Limb (tissue), 2 donors: ENCODE results near the gene PARP4.
"Not testable (repeated sequence)": the region's sequence is repeated elsewhere in the genome, so short reads cannot be mapped to it uniquely, and the experiment has no call there.

Experiments
- DNase-seq, 2 donors: peaks; one replicate each; pipeline ENCODE4 v3.0.0-alpha.2; 2016; ENCODE audit errors: extremely low spot score in 2 of 2

PARP4 gene

DNA sequence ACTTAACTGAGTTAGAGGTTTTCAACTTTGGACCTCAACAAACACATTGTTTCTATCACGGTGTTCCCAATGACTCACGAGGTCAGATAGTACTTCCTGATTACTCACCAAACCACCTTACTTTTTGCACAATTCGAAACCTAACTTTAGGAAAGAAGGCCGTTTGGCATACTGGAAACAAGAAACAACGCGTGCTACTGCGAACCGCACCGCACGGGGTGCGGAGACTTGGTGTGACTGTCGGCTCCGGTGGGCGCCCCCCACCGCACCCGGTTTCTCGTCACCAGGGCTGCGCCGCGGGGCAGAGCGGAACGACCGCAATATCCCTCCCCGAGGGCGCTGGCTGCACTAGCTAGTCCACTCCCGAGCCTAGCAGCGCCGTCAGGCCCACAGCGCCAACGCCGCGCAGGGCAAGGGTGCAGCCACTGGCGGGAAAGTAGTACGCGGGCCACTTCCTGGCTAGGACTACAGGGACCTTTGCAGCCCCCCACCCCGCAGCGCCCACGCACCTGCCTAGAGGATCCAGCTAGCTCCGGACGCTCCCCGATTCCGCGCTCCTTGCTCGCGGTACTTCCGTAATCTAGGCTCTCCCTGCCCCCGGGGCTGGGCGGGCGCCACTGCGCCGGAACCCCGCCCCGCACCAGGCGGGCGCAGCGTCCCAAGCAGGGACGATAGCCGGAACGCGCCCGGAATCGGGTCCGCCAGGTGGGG, at the start of gene PARP4:
PARP4 (minus strand) TSS at position 582 of the 711 bp plus-strand sequence. CDS start 9,002 bp downstream, outside the sequence.
- peak; percentile 81 to 84 for DNase-seq

DNA sequence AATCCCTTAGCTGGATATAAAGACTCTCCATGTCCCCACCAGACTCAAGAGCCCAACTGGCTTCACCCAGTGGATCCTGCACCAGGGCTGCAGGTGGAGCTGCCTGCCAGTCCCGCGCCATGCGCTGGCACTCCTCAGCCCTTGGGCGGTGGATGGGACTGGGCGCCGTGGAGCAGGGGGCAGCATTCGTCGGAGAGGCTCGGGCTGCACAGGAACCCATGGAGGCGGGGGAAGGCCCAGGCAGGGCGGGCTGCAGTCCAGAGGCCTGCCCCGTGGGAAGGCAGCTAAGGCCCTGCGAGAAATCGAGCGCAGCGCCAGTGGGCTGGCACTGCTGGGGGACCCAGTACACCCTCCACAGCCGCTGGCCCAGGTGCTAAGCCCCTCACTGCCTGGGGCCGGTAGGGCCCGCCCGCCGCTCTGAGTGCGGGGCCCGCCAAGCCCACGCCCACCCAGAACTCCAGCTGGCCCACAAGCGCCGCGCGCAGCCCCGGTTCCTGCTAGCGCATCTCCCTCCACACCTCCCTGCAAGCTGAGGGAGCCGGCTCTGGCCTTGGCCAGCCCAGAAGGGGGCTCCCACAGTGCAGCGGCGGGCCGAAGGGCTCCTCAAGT, 48.1 kb upstream of the PARP4 start:
- not testable (repeated sequence) for DNase-seq

DNA sequence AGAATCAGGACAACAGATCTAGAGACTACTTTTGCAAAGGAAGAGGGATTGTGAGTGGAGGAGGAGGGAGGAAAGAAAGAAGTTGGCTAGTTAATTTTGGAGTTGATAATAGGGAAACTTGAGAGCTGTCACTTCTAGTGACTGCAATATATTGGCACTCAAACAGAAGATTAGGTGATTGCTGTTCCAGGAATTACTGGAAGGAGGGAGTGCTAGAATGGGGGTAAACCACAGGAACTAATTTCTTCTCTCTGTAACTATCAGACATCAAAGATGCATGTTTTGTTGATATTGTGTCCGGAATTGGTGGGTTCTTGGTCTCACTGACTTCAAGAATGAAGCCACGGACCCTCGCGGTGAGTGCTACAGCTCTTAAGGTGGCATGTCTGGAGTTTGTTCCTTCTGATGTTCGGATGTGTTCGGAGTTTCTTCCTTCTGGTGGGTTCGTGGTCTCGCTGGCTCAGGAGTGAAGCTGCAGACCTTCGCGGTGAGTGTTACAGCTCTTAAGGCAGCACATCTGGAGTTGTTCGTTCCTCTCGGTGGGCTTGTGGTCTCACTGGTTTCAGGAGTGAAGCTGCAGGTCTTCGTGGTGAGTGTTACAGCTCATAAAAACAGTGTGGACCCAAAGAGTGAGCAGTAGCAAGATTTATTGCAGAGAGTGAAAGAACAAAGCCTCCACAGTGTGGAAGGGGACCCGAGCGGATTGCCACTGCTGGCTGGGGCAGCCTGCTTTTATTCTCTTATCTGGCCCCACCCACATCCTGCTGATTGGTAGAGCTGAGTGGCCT, 47.0 kb upstream of the PARP4 start:
- DNase-seq = not testable (repeated sequence)

DNA sequence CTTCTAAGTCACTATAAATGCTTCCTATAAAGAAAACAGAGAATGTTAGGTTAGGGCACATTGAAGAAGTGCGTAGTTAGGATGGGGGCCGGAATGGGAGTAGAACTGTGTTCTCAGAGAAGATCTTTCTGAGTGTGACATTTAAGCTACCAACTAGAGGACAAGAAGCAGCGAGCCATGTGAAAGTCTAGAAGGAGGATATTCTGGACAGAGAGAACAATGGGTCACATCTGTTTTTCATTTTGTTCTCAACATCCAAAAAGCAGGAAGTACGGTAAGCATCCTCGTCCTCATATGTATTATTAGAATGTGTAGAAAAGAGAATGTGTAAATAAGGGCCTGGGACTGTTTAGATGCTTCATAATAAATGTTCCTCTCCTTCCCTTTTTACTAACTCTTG, 44.5 kb upstream of the PARP4 start:
- DNase-seq = no peak

DNA sequence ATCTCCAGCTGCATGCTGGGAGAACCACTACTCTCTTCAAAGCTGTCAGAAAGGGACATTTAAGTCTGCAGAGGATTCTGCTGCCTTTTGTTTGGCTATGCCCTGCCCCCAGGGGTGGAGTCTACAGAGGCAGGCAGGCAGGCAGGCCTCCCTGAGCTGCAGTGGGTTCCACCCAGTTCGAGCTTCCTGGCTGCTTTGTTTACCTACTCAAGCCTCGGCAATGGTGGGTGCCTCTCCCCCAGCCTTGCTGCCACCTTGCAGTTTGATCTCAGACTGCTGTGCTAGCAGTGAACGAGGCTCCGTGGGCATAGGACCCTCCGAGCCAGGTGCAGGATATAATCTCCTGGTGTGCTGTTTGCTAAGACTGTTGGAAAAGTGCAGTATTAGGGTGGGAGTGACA, 41.3 kb upstream of the PARP4 start:
- DNase-seq = not testable (repeated sequence)

DNA sequence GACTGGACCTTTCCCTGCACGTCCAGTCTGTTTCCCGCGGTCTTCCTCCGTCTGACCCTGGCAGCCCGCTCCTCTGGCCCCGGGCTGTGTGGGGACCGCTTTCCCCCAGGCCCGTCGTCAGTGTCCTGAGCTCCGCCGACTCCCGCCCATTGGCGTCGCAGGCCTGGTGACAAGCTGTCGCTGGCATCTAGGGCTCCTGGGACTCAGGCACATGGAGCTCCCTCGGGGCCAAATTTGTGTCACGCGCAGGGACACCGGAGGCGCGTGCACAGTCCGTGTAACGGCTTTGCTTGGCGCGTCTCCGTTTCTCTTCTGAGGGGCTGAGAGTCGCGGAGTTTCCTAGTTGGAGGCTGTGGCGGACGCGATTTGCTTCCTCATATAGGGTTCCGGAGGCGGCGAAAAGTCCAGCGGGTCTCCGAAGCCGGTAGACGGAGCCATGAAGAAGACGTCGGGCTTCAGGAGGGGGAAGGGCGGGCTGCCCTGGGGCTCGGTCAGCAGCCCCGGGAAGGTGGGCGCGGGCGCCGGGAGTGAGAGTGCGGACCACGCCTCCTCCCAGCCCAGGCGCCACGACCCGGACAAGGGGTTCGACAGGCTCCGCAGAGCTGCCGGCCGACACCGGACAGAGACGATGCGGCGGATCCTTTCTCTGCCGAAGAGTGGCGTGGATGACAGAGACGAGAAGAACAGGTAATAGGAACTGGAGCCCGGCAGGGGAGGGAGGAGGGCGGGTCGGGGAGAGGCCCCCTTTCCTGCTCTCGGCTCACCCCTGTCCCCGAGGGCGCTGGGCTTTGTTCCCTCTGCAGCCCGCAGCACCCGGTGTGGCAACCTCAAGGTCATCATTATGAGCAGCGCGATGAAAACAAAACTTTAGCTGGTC, 29.1 kb upstream of the PARP4 start:
- peak in 1 of 2 donors; percentile 52 for DNase-seq

DNA sequence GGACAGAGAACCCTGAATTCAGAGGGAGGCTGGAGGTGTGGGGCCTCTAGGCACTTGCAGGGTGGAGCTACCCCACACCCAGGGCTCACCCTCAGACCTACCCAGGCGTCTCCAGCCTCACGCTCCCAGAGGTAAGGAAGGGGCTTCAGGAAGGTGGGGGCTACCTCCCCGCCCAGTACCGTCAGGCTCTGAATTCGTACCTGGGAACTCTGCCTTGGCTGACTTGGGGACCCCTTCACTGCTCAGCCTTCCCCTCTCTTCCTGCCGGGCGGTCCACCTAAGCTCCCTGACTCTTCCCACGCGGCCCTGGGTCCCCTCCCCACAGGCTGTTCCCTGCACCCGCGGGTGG, 28.5 kb upstream of the PARP4 start:
- no peak for DNase-seq

DNA sequence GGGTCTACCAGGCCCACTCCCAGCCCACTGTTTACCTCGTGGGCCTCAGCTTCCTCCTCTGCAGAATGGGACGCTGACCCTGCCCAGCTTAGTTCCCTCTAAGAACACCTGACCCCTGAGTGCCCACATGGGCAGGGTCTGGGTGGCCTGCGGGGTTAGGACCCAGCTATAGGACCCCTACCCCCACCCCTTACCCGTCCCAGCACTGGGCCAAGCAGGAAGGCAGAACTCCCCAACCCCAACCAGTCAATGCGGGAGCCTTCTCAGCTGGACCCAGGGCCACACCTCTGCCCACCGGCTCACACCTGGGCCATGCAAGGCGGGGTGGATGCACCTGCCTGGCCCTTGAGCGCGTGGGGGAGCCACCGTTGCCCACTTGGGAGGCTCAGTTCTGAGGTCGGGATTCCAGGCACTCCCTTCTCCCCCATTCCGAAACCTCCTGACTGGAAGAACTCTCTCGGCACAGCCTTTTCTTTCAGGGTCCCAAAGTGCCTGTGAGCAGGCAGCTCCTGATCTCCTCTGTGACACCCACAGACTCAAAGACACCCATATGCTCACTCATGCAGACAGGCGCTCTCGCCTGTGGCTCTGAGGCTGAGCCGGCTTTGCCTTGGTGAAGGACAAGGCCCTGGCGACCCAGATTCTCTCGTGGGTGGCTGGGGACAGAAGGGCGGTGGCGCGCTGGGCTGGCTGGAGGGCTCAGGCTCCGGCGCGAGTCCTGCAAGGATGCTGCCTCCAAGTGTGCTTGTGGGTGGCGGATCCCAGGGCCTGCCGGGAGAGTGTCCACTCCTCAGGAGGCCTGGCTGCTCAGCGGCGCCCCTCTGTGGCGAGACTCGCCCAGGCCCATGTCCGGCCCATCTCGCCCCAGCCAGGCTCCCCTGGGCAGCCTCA, 27.9 kb upstream of the PARP4 start:
- DNase-seq = peak in 1 of 2 donors; percentile 30

DNA sequence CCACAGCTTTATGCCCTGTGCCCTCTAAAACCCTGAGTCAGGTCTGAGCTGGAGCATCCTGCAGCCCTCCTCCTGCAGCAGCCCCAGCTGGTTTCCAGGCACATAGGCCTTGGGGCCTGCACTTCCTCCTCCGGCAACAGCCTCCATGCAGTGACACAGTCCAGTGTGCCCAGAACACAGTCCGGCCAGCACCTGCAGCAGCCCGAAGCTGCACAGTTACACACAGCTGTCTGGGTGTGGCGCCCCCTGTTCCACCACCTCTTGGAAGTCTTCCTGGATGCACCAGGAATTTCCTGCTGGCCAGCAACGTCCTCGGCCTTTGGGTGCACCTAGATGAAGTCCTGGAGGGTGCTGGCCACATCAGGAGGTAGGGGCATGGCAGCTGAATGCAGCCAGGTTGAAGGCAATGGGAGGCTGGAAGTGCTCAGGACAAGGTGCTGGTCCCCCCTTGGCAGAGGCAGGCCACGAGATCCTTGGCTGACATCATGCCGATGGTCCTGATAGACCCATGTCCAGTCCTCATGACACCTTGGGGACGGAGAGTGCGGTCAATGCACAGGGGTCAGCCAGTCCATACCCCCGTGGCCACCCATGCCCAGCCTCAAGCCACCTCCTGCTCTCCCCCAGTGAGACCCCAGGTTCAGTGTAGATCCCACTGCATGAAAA, 27.1 kb upstream of the PARP4 start:
- no peak for DNase-seq

DNA sequence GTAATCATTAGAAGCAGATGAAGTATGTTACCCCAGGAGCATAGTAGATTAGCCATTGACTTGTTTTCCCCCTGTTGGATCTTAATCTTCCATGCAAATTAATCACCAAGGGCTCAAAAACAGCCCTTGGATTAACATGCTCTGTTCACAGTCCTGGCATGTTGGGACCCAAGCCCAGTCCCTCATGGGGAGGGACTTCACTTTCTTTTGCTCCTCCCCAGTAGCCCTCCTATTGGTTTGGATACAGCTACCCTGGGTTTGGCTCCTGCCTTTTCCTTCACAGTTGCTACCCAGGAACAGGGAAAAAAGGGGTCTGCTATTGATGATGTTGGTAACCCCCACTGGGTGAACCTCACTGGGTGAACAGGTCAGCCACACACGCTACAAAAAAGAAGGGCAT, 16.9 kb upstream of the PARP4 start:
- no peak for DNase-seq

DNA sequence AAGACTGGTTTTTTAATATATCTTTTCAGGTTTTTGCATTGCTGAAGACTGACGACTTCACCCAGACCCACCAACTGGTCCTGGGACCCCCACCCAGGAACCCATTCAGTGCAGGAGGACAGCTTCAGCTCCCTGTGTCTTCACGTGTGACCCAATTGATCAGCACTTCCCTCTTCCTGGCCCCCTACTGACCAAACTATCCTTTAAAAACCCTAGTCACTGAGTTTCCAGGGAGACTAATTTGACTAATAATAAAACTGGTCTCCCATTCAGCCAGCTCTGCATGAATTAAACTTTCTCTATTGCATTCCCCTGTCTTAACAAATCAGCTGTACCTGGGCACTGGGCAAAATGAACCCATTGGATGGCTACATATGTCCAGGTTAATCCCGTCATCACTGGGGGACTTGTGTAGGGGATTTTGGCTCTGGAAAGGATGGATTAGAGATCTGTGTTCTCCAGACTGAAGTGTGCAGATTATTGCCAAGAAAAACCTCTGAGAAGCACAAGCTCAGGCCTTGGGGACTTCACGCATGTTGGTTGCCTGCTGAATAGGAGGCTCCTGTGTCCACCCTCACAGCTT, 16.3 kb upstream of the PARP4 start:
- DNase-seq = no peak

DNA sequence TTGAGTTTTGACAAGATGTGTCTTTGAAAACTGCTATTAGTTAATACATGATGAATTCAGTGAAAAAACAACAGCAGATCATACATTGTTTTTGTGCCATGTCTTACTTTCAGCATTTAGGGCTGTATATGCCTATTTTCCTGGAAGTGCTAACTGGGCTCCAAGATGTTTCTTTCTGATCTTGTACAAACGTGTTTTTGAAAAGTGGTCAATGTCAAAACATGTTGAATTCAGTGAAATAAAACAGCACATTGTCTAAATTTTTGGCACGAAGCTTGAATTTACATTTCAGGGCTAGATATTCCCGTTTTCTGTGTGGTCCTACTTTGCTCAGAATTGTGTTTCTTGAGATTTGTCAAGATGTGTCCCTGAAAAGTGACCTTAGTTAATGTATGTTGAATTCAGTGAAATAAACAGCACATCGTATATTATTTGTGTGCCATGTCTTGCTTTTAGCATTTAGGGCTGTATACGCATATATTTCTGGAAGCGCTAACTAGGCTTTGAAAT, 14.7 kb upstream of the PARP4 start:
- DNase-seq = no peak

DNA sequence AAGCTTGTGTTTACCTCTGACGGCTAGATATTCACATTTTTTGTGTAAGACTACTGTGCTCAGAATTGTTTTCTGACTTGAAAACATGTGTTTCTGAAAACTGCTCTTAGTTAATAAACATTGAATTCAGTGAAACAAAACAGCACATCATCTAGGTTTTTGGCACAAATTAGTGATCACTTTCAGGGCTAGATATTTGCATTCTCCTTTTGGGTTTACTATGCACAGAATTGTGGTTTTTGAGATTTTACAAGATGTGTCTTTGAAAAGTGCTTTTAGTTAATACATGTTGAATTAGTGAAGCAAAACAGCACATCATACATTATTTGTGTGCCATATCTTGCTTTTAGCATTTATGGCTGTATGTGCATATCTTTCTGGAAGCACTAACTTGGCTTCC, 8.2 kb upstream of the PARP4 start:
- DNase-seq = no peak

DNA sequence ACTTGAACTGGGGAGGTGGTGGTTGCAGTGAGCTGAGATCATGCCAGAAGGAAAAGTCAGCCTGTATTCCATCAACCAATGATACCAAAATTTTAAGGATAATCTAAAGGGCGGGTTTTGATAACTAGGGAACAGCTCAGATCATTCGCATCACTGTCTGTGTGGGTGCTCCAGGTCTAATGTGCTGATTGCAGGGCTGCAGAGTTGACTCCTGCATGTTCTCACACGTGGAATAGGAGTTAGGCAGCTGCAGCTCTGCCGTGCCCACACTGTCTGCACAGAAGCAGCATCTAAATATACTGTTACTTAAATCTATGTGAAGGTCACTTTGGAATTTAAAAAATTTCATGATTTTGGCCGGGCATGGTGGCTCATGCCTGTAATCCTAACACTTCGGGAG, 4.3 kb upstream of the PARP4 start:
- no peak for DNase-seq

DNA sequence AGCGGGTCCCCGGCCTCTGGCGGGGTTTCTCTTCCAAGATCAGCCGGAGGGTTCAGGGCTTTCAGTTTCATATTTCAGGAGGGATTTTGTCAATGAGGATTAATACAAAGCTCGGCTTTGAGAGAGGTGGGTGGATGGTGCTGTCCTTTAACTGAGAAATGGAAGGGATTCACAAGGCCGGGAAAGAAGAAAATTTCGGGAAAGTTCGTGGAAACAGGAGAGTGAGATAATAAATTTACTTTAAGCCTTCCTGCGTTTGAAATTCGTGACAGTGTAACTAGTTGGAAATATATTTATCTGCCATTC, 283 bp upstream of the PARP4 start:
- DNase-seq = no peak

DNA sequence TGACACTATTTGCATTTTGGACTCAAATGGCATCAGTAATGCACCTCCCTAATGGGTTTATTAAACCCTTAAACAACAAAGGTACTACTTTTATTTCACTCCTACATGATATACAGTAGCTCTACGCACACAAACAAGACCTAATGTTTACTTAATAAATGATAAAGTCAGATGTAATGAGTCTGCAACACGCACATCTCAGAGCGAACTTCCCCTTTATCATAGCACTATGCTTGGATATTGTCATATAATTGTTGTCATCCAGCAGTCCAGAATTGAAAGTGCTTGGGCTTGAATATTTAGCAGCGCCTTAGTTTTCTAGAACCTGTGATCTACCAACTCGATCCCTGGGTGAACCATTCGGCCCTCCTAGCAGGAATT, 772 bp downstream of the PARP4 start:
- no peak for DNase-seq

DNA sequence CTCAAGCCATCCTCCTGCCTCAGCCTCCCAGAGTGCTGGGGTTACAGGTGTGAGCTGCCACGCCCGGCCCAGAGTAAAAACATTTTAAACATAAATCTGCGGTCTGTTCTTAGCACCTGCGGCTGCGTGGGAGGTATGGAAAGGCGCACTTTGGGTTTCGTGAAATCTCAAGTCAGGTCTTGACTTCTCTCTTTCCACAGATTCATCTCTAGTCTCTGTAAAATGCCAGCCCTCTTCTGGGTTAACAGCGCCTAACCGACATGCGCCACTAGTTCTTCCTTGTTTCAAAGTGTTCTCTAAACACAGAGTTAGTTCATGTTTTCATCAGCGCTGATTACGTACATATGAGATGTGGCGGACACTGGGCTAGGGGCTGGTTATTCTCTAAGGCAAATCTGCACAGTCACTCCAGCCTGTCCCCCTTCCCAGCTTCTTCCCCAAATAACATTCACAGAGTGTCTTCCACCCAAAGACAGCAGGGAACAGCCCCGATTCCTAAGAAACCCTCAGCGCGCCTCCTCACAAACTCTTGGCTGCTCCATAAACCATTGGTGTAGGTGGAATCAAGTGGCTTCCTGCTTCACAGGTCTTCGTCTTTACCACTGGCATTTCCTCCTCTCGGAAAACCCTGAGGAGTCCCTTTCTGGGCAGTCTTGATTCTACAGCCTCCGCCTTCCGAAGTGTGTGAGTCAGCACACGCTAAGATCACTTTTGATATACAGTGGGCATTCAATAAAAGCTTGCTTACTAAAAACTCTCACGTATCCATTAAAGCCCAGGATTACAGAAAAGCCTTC, 1.4 kb downstream of the PARP4 start:
- DNase-seq = no peak

DNA sequence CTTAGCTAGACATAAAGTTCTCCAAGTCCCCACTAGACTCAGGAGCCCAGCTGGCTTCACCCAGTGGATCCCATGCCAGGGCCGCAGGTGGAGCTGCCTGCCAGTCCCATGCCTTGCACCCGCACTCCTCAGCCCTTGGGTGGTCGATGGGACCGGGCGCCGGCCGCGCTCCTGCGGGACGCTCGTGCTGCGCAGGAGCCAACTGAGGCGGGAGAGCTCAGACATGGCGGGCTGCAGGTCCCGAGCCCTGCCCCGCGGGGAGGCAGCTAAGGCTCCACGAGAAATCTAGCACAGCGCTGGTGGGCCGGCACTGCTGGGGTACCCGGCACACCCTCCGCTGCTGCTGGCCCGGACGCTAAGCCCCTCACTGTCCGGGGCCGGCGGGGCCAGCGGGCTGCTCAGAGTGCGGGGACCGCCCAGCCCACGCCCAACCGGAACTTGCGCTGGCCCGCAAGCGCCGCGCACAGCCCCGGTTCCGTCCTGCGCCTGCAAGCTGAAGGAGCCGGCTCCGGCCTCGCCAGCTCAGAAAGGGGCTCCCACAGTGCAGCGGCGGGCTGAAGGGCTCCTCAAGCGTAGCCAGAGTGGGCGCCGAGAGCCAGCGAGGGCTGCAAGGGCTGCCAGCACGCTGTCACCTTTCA, 5.8 kb downstream of the PARP4 start:
- DNase-seq = no peak
